Measurements from ENCODE around the gene FBXO45.
A peak's percentile ranks its signal among the peaks of the same experiment; 100 is the strongest.
"Not testable (repeated sequence)": the region's sequence is repeated elsewhere in the genome, so short reads cannot be mapped to it uniquely, and the experiment has no call there.

Gene FBXO45

GRCh38 chr3:196568246-196569002 lies at the start of gene FBXO45, which contains the start of gene WDR53:
Gene FBXO45, plus strand, starts transcription at chr3:196568660. Its CDS starts 325 bp downstream, at chr3:196568985.
Gene WDR53, minus strand, starts transcription at chr3:196568554. Its CDS starts 7,079 bp downstream, at chr3:196561475.
- peak; percentile 89 for DNase-seq

- peak; percentile 75 for DNase-seq
Measured at GRCh38 chr3:196518966-196519717, 49.3 kb upstream of the FBXO45 start.

- no peak for DNase-seq
Measured at GRCh38 chr3:196519718-196520082, 48.8 kb upstream of the FBXO45 start.

- not testable (repeated sequence) for DNase-seq
Measured at GRCh38 chr3:196521291-196521690, 47.2 kb upstream of the FBXO45 start.

- no peak for DNase-seq
Measured at GRCh38 chr3:196523841-196524240, 44.6 kb upstream of the FBXO45 start.

GRCh38 chr3:196524527-196524926 lies 43.9 kb upstream of the FBXO45 start:
- DNase-seq: no peak

- no peak for DNase-seq
Measured at GRCh38 chr3:196525141-196525540, 43.3 kb upstream of the FBXO45 start.

- no peak for DNase-seq
Measured at GRCh38 chr3:196528639-196529233, 39.7 kb upstream of the FBXO45 start.

- DNase-seq: no peak
Measured at GRCh38 chr3:196531418-196531817, 37.0 kb upstream of the FBXO45 start.

GRCh38 chr3:196533260-196533681 lies 35.2 kb upstream of the FBXO45 start:
- no peak for DNase-seq

GRCh38 chr3:196537319-196537984 lies 31.0 kb upstream of the FBXO45 start:
- no peak for DNase-seq

GRCh38 chr3:196541684-196542445 lies 26.6 kb upstream of the FBXO45 start:
- no peak for DNase-seq

- DNase-seq: no peak
Measured at GRCh38 chr3:196544491-196544992, 23.9 kb upstream of the FBXO45 start.

GRCh38 chr3:196546537-196546936 lies 21.9 kb upstream of the FBXO45 start:
- DNase-seq: no peak

- DNase-seq: no peak
Measured at GRCh38 chr3:196547067-196547466, 21.4 kb upstream of the FBXO45 start.

- DNase-seq: not testable (repeated sequence)
Measured at GRCh38 chr3:196549312-196549711, 19.1 kb upstream of the FBXO45 start.

GRCh38 chr3:196550172-196550571 lies 18.3 kb upstream of the FBXO45 start:
- not testable (repeated sequence) for DNase-seq

- no peak for DNase-seq
Measured at GRCh38 chr3:196552253-196552652, 16.2 kb upstream of the FBXO45 start.

- no peak for DNase-seq
Measured at GRCh38 chr3:196553551-196553950, 14.9 kb upstream of the FBXO45 start.

GRCh38 chr3:196554205-196554604 lies 14.3 kb upstream of the FBXO45 start:
- DNase-seq: no peak

GRCh38 chr3:196555295-196555694 lies 13.2 kb upstream of the FBXO45 start:
- DNase-seq: no peak

GRCh38 chr3:196557236-196557635 lies 11.2 kb upstream of the FBXO45 start:
- DNase-seq: no peak

Measured in NCI-H1048 (cell line).